Measurements from ENCODE around the gene TSPEAR. TPM values are rescaled to one million over a fixed set of nuclear protein-coding genes. Genes with fewer than 3 reads are reported as not detected.
A peak's percentile ranks its signal among the peaks of the same experiment; 100 is the strongest.

Gene TSPEAR
- total and polyA plus RNA-seq, 2 donors (not counting 1 experiment from before 2014, with no cell fraction given) = not detected

- Histone ChIP-seq H3K9me3 (ENCODE audit: control insufficient read depth, insufficient read depth, low read depth, low read length) (no peaks in the 10 kb centered on the region), H2AFZ (ENCODE audit: low read length) (no peak overlapping the region), H3K27me3 (ENCODE audit: control insufficient read depth, insufficient read depth, low read length) (no peaks in the 10 kb centered on the region), H3K4me3 (replicated peaks in 1 of 4; ENCODE audit: control extremely low read depth in 1 of 4, insufficient read depth in 1 of 4, low read depth in 3 of 4, low read length in 4 of 4) (no peak overlapping the region), H3K9ac (ENCODE audit: insufficient read depth, low read length) (no peak overlapping the region), H3K4me2 (ENCODE audit: extremely low read depth, insufficient read depth, low read length) (no peak overlapping the region), H3K4me1 (ENCODE audit: control insufficient read depth, extremely low read depth, insufficient read depth, low read length) (no peaks in the 10 kb centered on the region), H3K36me3 (ENCODE audit: control insufficient read depth, insufficient read depth, low read length) (no peaks in the 10 kb centered on the region), H3K79me2 (ENCODE audit: control insufficient read depth, insufficient read depth, low read length) (no peaks in the 10 kb centered on the region), H3K27ac (ENCODE audit: insufficient read depth, low read length) (no peak overlapping the region), H4K20me1 (ENCODE audit: control insufficient read depth, extremely low read depth, insufficient read depth, low read length) (no peaks in the 10 kb centered on the region)
- no peak for TF ChIP-seq EZH2 (IDR thresholded peaks at IDR 0.05; ENCODE audit: low read length, missing control alignments)
- no peak for TF ChIP-seq CTCF (conservative IDR thresholded peaks at IDR 0.05 in 1 of 2, IDR thresholded peaks at IDR 0.05 in 1 of 2; ENCODE audit: low read depth in 1 of 2, low read length in 2 of 2)
- peak in 1 of 2 donors; percentile 12 for DNase-seq (ENCODE audit: low read depth in 2 of 2)
These were observed 138.3 kb downstream of the TSPEAR start for GRCh38 chr21:44572959-44573583.

GRCh38 chr21:44571844-44572782, 139.3 kb downstream of the TSPEAR start:
- no peak overlapping the region for H3K27ac ChIP-seq (ENCODE audit: insufficient read depth, low read length)
- no peak overlapping the region for H2AFZ ChIP-seq (ENCODE audit: low read length)
- no peaks in the 10 kb centered on the region for H3K9me3 ChIP-seq (ENCODE audit: control insufficient read depth, insufficient read depth, low read depth, low read length)
- TF ChIP-seq EZH2 (IDR thresholded peaks at IDR 0.05; ENCODE audit: low read length, missing control alignments) (no peak), CTCF (conservative IDR thresholded peaks at IDR 0.05 in 1 of 2, IDR thresholded peaks at IDR 0.05 in 1 of 2; ENCODE audit: low read depth in 1 of 2, low read length in 2 of 2) (no peak)
- no peaks in the 10 kb centered on the region for H3K4me1 ChIP-seq (ENCODE audit: control insufficient read depth, extremely low read depth, insufficient read depth, low read length)
- H4K20me1 ChIP-seq (ENCODE audit: control insufficient read depth, extremely low read depth, insufficient read depth, low read length) = no peaks in the 10 kb centered on the region
- H3K9ac ChIP-seq (ENCODE audit: insufficient read depth, low read length) = no peak overlapping the region
- H3K79me2 ChIP-seq (ENCODE audit: control insufficient read depth, insufficient read depth, low read length) = no peaks in the 10 kb centered on the region
- H3K36me3 ChIP-seq (ENCODE audit: control insufficient read depth, insufficient read depth, low read length) = no peaks in the 10 kb centered on the region
- H3K27me3 ChIP-seq (ENCODE audit: control insufficient read depth, insufficient read depth, low read length) = no peaks in the 10 kb centered on the region
- no peak overlapping the region for H3K4me2 ChIP-seq (ENCODE audit: extremely low read depth, insufficient read depth, low read length)
- H3K4me3 ChIP-seq (replicated peaks in 1 of 4; ENCODE audit: control extremely low read depth in 1 of 4, insufficient read depth in 1 of 4, low read depth in 3 of 4, low read length in 4 of 4) = no peak overlapping the region
- DNase-seq (ENCODE audit: low read depth in 2 of 2) = no peak

- Histone ChIP-seq H3K79me2 (ENCODE audit: control insufficient read depth, insufficient read depth, low read length) (no peaks in the 10 kb centered on the region), H3K4me3 (replicated peaks in 1 of 4; ENCODE audit: control extremely low read depth in 1 of 4, insufficient read depth in 1 of 4, low read depth in 3 of 4, low read length in 4 of 4) (no peak overlapping the region), H3K4me1 (ENCODE audit: control insufficient read depth, extremely low read depth, insufficient read depth, low read length) (no peaks in the 10 kb centered on the region), H3K4me2 (ENCODE audit: extremely low read depth, insufficient read depth, low read length) (no peak overlapping the region), H3K27ac (ENCODE audit: insufficient read depth, low read length) (no peak overlapping the region), H3K27me3 (ENCODE audit: control insufficient read depth, insufficient read depth, low read length) (no peaks in the 10 kb centered on the region), H2AFZ (ENCODE audit: low read length) (no peak overlapping the region), H3K9me3 (ENCODE audit: control insufficient read depth, insufficient read depth, low read depth, low read length) (no peaks in the 10 kb centered on the region), H3K36me3 (ENCODE audit: control insufficient read depth, insufficient read depth, low read length) (no peaks in the 10 kb centered on the region), H3K9ac (ENCODE audit: insufficient read depth, low read length) (no peak overlapping the region), H4K20me1 (ENCODE audit: control insufficient read depth, extremely low read depth, insufficient read depth, low read length) (no peaks in the 10 kb centered on the region)
- no peak for TF ChIP-seq EZH2 (IDR thresholded peaks at IDR 0.05; ENCODE audit: low read length, missing control alignments)
- TF ChIP-seq CTCF (conservative IDR thresholded peaks at IDR 0.05 in 1 of 2, IDR thresholded peaks at IDR 0.05 in 1 of 2; ENCODE audit: low read depth in 1 of 2, low read length in 2 of 2) = no peak
- DNase-seq (ENCODE audit: low read depth in 2 of 2) = no peak
These were observed 140.1 kb downstream of the TSPEAR start for GRCh38 chr21:44571296-44571695.

Measured in fibroblast of lung (primary cell).